ENCODE results near the gene FOXS1. TPM values are rescaled to one million over a fixed set of nuclear protein-coding genes. Genes with fewer than 3 reads are reported as not detected.

Gene FOXS1
- total RNA-seq, 1 donor from 2014 or later = 0.82 TPM

GRCh38 chr20:31861385-31862156 is 16.2 kb upstream of the FOXS1 start:
- DNase-seq (ENCODE audit: low spot score in 2 of 2) (peak; percentile 80 to 93), FAIRE-seq (no peak)

- FAIRE-seq (no peak), DNase-seq (ENCODE audit: low spot score in 2 of 2) (no peak)
Observed at GRCh38 chr20:31861135-31861384, 15.7 kb upstream of the FOXS1 start.

- no peak for FAIRE-seq
- DNase-seq (ENCODE audit: low spot score in 2 of 2) = no peak
Observed at GRCh38 chr20:31860390-31861134, 15.2 kb upstream of the FOXS1 start.

- DNase-seq (ENCODE audit: low spot score in 2 of 2) = no peak
Observed at GRCh38 chr20:31859998-31860380, 14.6 kb upstream of the FOXS1 start.

GRCh38 chr20:31859266-31859997 is 14.0 kb upstream of the FOXS1 start:
- no peak for FAIRE-seq
- no peak for DNase-seq (ENCODE audit: low spot score in 2 of 2)

More at GRCh38 chr20:31859998-31860380, 14.6 kb upstream of the FOXS1 start:
- FAIRE-seq = no peak

GRCh38 chr20:31858760-31859083 is 13.3 kb upstream of the FOXS1 start:
- DNase-seq (ENCODE audit: low spot score in 2 of 2) = no peak
- no peak for FAIRE-seq

GRCh38 chr20:31857861-31858759 is 12.7 kb upstream of the FOXS1 start:
- no peak for DNase-seq (ENCODE audit: low spot score in 2 of 2)
- no peak for FAIRE-seq

GRCh38 chr20:31856516-31856915 is 11.1 kb upstream of the FOXS1 start:
- FAIRE-seq (no peak), DNase-seq (ENCODE audit: low spot score in 2 of 2) (no peak)

GRCh38 chr20:31853481-31853880 is 8.1 kb upstream of the FOXS1 start:
- FAIRE-seq (no peak), DNase-seq (ENCODE audit: low spot score in 2 of 2) (no peak)

- FAIRE-seq = no peak
- no peak for DNase-seq (ENCODE audit: low spot score in 2 of 2)
Observed at GRCh38 chr20:31851240-31851955, 6.0 kb upstream of the FOXS1 start.

- FAIRE-seq (no peak), DNase-seq (ENCODE audit: low spot score in 2 of 2) (no peak)
Observed at GRCh38 chr20:31849306-31849930, 4.0 kb upstream of the FOXS1 start.

GRCh38 chr20:31848088-31848999 is 2.9 kb upstream of the FOXS1 start:
- FAIRE-seq = no peak
- DNase-seq (ENCODE audit: low spot score in 2 of 2) = no peak

GRCh38 chr20:31846793-31847138 is 1.4 kb upstream of the FOXS1 start:
- FAIRE-seq = no peak
- no peak for DNase-seq (ENCODE audit: low spot score in 2 of 2)

- no peak for DNase-seq (ENCODE audit: low spot score in 2 of 2)
- FAIRE-seq = no peak
Observed at GRCh38 chr20:31844737-31845299, 586 bp downstream of the FOXS1 start.

GRCh38 chr20:31843881-31844280 is 1.5 kb downstream of the FOXS1 start:
- no peak for DNase-seq (ENCODE audit: low spot score in 2 of 2)
- no peak for FAIRE-seq

- FAIRE-seq = no peak
- DNase-seq (ENCODE audit: low spot score in 2 of 2) = no peak
Observed at GRCh38 chr20:31843288-31843687, 2.1 kb downstream of the FOXS1 start.

GRCh38 chr20:31842471-31843157 is 2.8 kb downstream of the FOXS1 start:
- no peak for DNase-seq (ENCODE audit: low spot score in 2 of 2)
- no peak for FAIRE-seq

GRCh38 chr20:31841928-31842327 is 3.5 kb downstream of the FOXS1 start:
- no peak for DNase-seq (ENCODE audit: low spot score in 2 of 2)
- no peak for FAIRE-seq
